GM10266 (cell line): ENCODE data around the gene ZNF253.
"Not testable (repeated sequence)": the region's sequence is repeated elsewhere in the genome, so short reads cannot be mapped to it uniquely, and the experiment has no call there.

Experiments used
- DNase-seq: peaks from one replicate; pipeline ENCODE4 v3.0.0; 2012; ENCODE audit errors: extremely low spot score
- TF ChIP-seq, protein P1 (sequence below): IDR thresholded peaks from 2 replicates; pipeline ENCODE4 v1.5.1; 2012; ENCODE audit warnings: mild to moderate bottlenecking, low read depth; ENCODE audit not compliant: control insufficient read depth, insufficient read depth; ENCODE audit errors: missing control alignments

ZNF253 gene

DNA sequence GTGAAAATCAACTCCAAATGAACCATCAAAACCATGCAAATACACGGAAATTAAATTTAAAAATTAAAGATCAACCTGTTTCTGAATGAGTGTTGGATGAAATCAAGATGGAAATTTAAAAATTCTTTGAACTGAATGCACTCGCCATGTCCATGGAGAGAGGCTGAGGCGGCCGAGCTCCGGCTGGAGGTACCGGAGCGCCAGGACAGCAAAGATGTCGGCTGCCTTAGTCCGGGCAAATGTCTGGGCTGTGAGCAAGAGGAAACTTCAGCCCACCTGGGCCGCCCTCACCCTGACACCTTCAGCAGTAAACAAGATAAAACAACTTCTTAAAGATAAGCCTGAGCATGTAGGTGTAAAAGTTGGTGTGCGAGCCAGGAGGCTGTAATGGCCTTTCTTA lies 38.8 kb upstream of the ZNF253 start:
- DNase-seq = no peak
- TF ChIP-seq, protein P1, sequence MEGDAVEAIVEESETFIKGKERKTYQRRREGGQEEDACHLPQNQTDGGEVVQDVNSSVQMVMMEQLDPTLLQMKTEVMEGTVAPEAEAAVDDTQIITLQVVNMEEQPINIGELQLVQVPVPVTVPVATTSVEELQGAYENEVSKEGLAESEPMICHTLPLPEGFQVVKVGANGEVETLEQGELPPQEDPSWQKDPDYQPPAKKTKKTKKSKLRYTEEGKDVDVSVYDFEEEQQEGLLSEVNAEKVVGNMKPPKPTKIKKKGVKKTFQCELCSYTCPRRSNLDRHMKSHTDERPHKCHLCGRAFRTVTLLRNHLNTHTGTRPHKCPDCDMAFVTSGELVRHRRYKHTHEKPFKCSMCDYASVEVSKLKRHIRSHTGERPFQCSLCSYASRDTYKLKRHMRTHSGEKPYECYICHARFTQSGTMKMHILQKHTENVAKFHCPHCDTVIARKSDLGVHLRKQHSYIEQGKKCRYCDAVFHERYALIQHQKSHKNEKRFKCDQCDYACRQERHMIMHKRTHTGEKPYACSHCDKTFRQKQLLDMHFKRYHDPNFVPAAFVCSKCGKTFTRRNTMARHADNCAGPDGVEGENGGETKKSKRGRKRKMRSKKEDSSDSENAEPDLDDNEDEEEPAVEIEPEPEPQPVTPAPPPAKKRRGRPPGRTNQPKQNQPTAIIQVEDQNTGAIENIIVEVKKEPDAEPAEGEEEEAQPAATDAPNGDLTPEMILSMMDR = no peak

DNA sequence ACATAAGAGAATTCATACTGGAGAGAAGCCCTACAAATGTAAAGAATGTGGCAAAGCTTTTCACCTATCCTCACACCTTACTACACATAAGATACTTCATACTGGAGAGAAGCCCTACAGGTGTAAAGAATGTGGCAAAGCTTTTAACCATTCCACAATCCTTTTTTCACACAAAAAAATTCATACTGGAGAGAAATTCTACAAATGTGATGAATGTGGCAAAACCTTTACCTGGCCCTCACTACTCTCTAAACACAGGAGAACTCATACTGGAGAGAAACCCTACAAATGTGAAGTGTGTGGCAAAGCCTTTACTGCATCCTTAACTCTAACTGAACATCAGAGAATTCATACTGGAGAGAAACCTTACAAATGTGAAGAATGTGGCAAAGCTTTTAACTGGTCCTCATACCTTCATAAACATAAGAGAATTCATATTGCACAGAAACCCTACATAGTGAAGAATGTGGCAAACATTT lies 30.1 kb upstream of the ZNF253 start:
- DNase-seq = no peak
- TF ChIP-seq, protein P1 = no peak

- TF ChIP-seq, protein P1 = no peak
- DNase-seq = no peak
These were observed 17.9 kb upstream of the ZNF253 start for GRCh38 chr19:19847781-19848180.

- DNase-seq = no peak
- TF ChIP-seq, protein P1 = no peak
These were observed 16.6 kb upstream of the ZNF253 start for GRCh38 chr19:19849056-19849455.

GRCh38 chr19:19851740-19852139 lies 13.9 kb upstream of the ZNF253 start:
- DNase-seq = not testable (repeated sequence)

- TF ChIP-seq, protein P1 = no peak
- no peak for DNase-seq
These were observed 6.9 kb upstream of the ZNF253 start for GRCh38 chr19:19858751-19859150.

GRCh38 chr19:19860756-19861390 lies 4.8 kb upstream of the ZNF253 start:
- TF ChIP-seq, protein P1 = no peak
- no peak for DNase-seq
